H1 (cell line): Measurements from ENCODE around the gene ARHGEF19. TPM values are rescaled to one million over a fixed set of nuclear protein-coding genes. Genes with fewer than 3 reads are reported as not detected.

Source experiments
- polyA plus RNA-seq, 7 experiments: library from polyadenylated mRNA; depleted of rRNA in 3 of 7; stranded (reverse) in 5 of 7; unstranded in 2 of 7; fragments of >200 nt in 5 of 7; fragments of 200-250 nt in 2 of 7; gene quantifications; 1 replicate in 5 of 7; 2 replicates in 1 of 7; 4 replicates in 1 of 7; pipeline versions ENCODE4 v1.2.1 to v1.2.3, GENCODE V29; 2011 to 2013; ENCODE audit warnings: missing spikeins in 2 of 7, mixed read lengths in 2 of 7
- small RNA-seq: library from polyadenylated mRNA; stranded (forward); fragments of <200 nt; extraction: miRNeasy Mini kit (QIAGEN cat#:217004); gene quantifications from one replicate; pipeline ENCODE3, GENCODE V24; 2013; ENCODE audit not compliant: insufficient read depth
- total RNA-seq: library from RNA; stranded (reverse); fragmentation: NEBNext Ultra II Directional; extraction: Animal tissue kit (Norgen Biotek cat#: 25700); gene quantifications from 2 replicates; pipeline ENCODE4 v1.2.1, GENCODE V29; 2021

Gene ARHGEF19
- total and polyA plus RNA-seq, 2 of the 8 experiments (the other 6 are each of a cell fraction or from before 2014, with no cell fraction given), result 47.5 to 56.4 TPM

Small RNA genes within 50 kb of the gene (small RNA-seq; reads per million reads assigned to genes)
- gene MT1XP1, result not detected

Other genes starting within 250 kb of the ARHGEF19 start
- 24.3 and 24.7 TPM in 2 replicates for gene ZBTB17, start 236.6 kb downstream of the ARHGEF19 start, total RNA-seq
- 36.2 and 58.6 TPM in 2 replicates for gene ZBTB17, start 236.6 kb downstream of the ARHGEF19 start, polyA plus RNA-seq (2011; rRNA removed)
- not detected in 2 replicates for gene SRARP, start 208.4 kb downstream of the ARHGEF19 start, total RNA-seq
- not detected in 2 replicates for gene SRARP, start 208.4 kb downstream of the ARHGEF19 start, polyA plus RNA-seq (2011; rRNA removed)
- not detected in 2 replicates for gene HSPB7, start 194.6 kb downstream of the ARHGEF19 start, total RNA-seq
- 0.19 TPM in 1 of 2 replicates, not detected in the other for gene HSPB7, start 194.6 kb downstream of the ARHGEF19 start, polyA plus RNA-seq (2011; rRNA removed)
- gene CLCNKA, start 190.6 kb downstream of the ARHGEF19 start, total RNA-seq, result 0.95 and 1.3 TPM in 2 replicates
- 2.0 and 3.9 TPM in 2 replicates for gene CLCNKA, start 190.6 kb downstream of the ARHGEF19 start, polyA plus RNA-seq (2011; rRNA removed)
- gene CLCNKB, start 168.9 kb downstream of the ARHGEF19 start, total RNA-seq, result 1.2 and 1.4 TPM in 2 replicates
- gene CLCNKB, start 168.9 kb downstream of the ARHGEF19 start, polyA plus RNA-seq (2011; rRNA removed), result 3.5 and 5.7 TPM in 2 replicates
- 0.25 and 0.78 TPM in 2 replicates for gene FAM131C, start 139.0 kb downstream of the ARHGEF19 start, total RNA-seq
- 0.73 and 1.6 TPM in 2 replicates for gene FAM131C, start 139.0 kb downstream of the ARHGEF19 start, polyA plus RNA-seq (2011; rRNA removed)
- 28.4 and 33.6 TPM in 2 replicates for gene EPHA2, start 56.6 kb downstream of the ARHGEF19 start, total RNA-seq
- gene EPHA2, start 56.6 kb downstream of the ARHGEF19 start, polyA plus RNA-seq (2011; rRNA removed), result 26.8 and 42.2 TPM in 2 replicates
- gene CPLANE2, start 24.5 kb upstream of the ARHGEF19 start, total RNA-seq, result 2.5 and 2.7 TPM in 2 replicates
- 2.3 and 3.7 TPM in 2 replicates for gene CPLANE2, start 24.5 kb upstream of the ARHGEF19 start, polyA plus RNA-seq (2011; rRNA removed)
- gene FBXO42, start 139.8 kb upstream of the ARHGEF19 start, total RNA-seq, result 17.0 and 17.4 TPM in 2 replicates
- gene FBXO42, start 139.8 kb upstream of the ARHGEF19 start, polyA plus RNA-seq (2011; rRNA removed), result 14.4 and 15.1 TPM in 2 replicates
- 108 and 116 TPM in 2 replicates for gene SZRD1, start 154.6 kb upstream of the ARHGEF19 start, total RNA-seq
- 97.8 and 108 TPM in 2 replicates for gene SZRD1, start 154.6 kb upstream of the ARHGEF19 start, polyA plus RNA-seq (2011; rRNA removed)
- gene SPATA21, start 224.8 kb upstream of the ARHGEF19 start, total RNA-seq, result not detected in 2 replicates
- gene SPATA21, start 224.8 kb upstream of the ARHGEF19 start, polyA plus RNA-seq (2011; rRNA removed), result 0.25 TPM in 1 of 2 replicates, not detected in the other
- gene NECAP2, start 228.1 kb upstream of the ARHGEF19 start, total RNA-seq, result 24.4 and 26.6 TPM in 2 replicates
- gene NECAP2, start 228.1 kb upstream of the ARHGEF19 start, polyA plus RNA-seq (2011; rRNA removed), result 29.1 and 29.7 TPM in 2 replicates